Retinal pigment epithelial cell (primary cell): ENCODE measurements around the gene EYS.

Experiments used
- DNase-seq: peaks from one replicate; pipeline ENCODE4 v3.0.0-alpha.2; 2010; ENCODE audit warnings: low read depth
- H3K4me3 ChIP-seq: 2 replicates; pipeline ENCODE4 v1.5.1; 2011; ENCODE audit warnings: mild to moderate bottlenecking, low read length, control low read depth, moderate library complexity
- CTCF ChIP-seq: conservative IDR thresholded peaks from 2 replicates; pipeline ENCODE4 v1.5.1; 2011; ENCODE audit warnings: low read depth, low read length, control low read depth, inconsistent platforms

The EYS gene

GRCh38 chr6:63673692-63674091, 2033.3 kb downstream of the EYS start:
- no peak for TF ChIP-seq CTCF
- H3K4me3 ChIP-seq, result no peak overlapping the region
- DNase-seq, result no peak

GRCh38 chr6:63672582-63673129, 2034.4 kb downstream of the EYS start:
- no peak for DNase-seq
- no peak overlapping the region for H3K4me3 ChIP-seq
- TF ChIP-seq CTCF, result no peak

GRCh38 chr6:63671098-63671754, 2035.8 kb downstream of the EYS start:
- DNase-seq, result no peak
- TF ChIP-seq CTCF, result no peak

More at GRCh38 chr6:63671098-63671754, 2035.8 kb downstream of the EYS start:
- H3K4me3 ChIP-seq, result no peak overlapping the region
